ENCODE data around the gene CD247. TPM values are rescaled to one million over a fixed set of nuclear protein-coding genes. Genes with fewer than 3 reads are reported as not detected.

The CD247 gene
- total and polyA plus RNA-seq, 9 of the 15 experiments (the other 6 are each of a cell fraction or from before 2014, with no cell fraction given) = 0.08 to 0.42 (median 0.28) TPM; not detected in 5

DNA sequence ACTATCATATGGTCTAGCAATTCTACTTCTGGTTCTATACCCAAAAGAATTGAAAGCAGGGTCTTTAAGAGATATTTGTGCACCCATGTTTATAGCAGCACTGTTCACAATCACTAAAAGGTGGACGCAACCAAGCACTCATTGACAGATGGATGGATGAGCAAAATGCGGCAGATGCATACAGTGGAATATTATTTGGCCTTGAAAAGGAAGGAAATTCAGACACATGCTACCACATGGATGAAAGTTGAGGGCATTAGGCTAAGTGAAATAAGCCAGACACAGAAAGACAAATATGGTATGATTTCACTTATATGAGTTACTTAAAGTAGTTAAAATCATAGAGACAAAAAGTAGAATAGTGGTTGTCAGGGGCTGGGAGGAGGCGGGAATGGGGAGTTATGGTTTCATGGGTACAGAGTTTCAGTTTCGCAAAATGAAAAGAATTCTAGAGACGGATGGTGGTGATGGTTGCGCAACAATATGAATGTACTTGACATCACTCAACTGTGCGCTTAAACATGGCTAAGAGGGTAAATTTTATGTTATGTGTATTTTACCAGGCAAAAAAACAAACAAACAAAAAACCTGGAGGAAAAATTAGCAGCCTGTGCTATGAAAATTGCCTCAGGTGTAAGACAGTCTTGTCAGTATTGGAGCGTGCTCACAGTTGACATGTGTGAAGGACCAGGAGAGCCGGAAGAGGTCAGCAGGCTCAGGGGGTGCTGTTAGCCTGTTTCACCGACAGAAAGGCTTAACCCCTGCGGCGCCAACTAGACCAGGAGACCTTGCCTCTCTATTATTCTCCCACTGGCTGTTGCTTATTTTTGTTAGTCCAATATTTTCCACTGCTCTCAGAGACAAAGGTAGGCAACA, 26.5 kb downstream of the CD247 start (continued):
- peak; percentile 62 for TF ChIP-seq ATF3 (IDR thresholded peaks at IDR 0.05)
- TF ChIP-seq ATF3 (CRISPR knock-in tag; conservative IDR thresholded peaks at IDR 0.05) = no peak
- no peak for TF ChIP-seq ZBTB8A (IDR thresholded peaks at IDR 0.05; ENCODE audit: partially characterized antibody)
- TF ChIP-seq ZNF174 (CRISPR knock-in tag; IDR thresholded peaks at IDR 0.05) = no peak
- no peak for TF ChIP-seq CBX1 (IDR thresholded peaks at IDR 0.05; ENCODE audit: low read depth)
- TF ChIP-seq ETV1 (tag; conservative IDR thresholded peaks at IDR 0.05; ENCODE audit: low read depth) = peak; percentile 39

GRCh38 chr1:167490765-167491164, 27.6 kb downstream of the CD247 start:
- POLR2A ChIA-PET = no interaction called here
- no peak overlapping the region for H3K27ac ChIP-seq (ENCODE audit: extremely low read depth, low read depth, low read length)
- no peaks in the 10 kb centered on the region for H3K9me3 ChIP-seq (replicated peaks; ENCODE audit: control insufficient read depth, insufficient read depth, low read depth, low read length)
- in situ Hi-C loops (cut with MboI) (no loop called here), intact Hi-C loops (cut with micrococcal nuclease) (loop anchor here (1.0 kb wide), 1 partner anchor 12 kb away; no protein-coding TSS in a partner anchor)
- peaks cover 22 to 30% of the 10 kb centered on the region in 2 experiments for H3K27me3 ChIP-seq (ENCODE audit: control insufficient read depth in 2 of 2, insufficient read depth in 2 of 2, low read length in 2 of 2)
- no peak overlapping the region for H3K4me3 ChIP-seq
- peaks cover 0 to 5% of the 10 kb centered on the region in 2 experiments; a peak in 3 of 5 replicates for H3K4me1 ChIP-seq (replicated peaks in 1 of 2; ENCODE audit: control insufficient read depth in 2 of 2, insufficient read depth in 2 of 2, low read length in 2 of 2)
- WGBS (ENCODE audit: insufficient coverage, low coverage, missing lambda C conversion rate) = 19% methylated on average over 5 of the region's 5 CpGs
- H3K9ac ChIP-seq (ENCODE audit: insufficient read depth in 1 of 2, low read depth in 2 of 2, low read length in 2 of 2) = no peak overlapping the region
- CTCF ChIA-PET (ENCODE audit: low intra/inter-chr PET ratio) = no interaction called here
- BruUV-seq (replicated peaks) = no TSS peak
- H4K20me1 ChIP-seq (replicated peaks; ENCODE audit: control insufficient read depth, insufficient read depth, low read length) = 0 out of 2 replicates have a peak, but pooled peaks cover 2% of the 10 kb centered on the region
- FAIRE-seq = no peak
- DNase-seq (ENCODE audit: extremely low read depth in 1 of 4, low spot score in 3 of 4) = no peak
- H3K9me1 ChIP-seq (ENCODE audit: control insufficient read depth, insufficient read depth, low read length) = no peaks in the 10 kb centered on the region
- H3K36me3 ChIP-seq (ENCODE audit: control insufficient read depth, insufficient read depth, low read length) = no peaks in the 10 kb centered on the region
- H3K4me2 ChIP-seq (ENCODE audit: insufficient read depth, low read length) = no peak overlapping the region
- H3K79me2 ChIP-seq (ENCODE audit: control insufficient read depth, insufficient read depth, low read length) = no peaks in the 10 kb centered on the region
- H2AFZ ChIP-seq (ENCODE audit: low read depth, low read length) = no peak overlapping the region
- no peak for ATAC-seq
- no peak for TF ChIP-seq RHOXF2B (CRISPR knock-in tag; conservative IDR thresholded peaks at IDR 0.05)
- TF ChIP-seq, protein P1, sequence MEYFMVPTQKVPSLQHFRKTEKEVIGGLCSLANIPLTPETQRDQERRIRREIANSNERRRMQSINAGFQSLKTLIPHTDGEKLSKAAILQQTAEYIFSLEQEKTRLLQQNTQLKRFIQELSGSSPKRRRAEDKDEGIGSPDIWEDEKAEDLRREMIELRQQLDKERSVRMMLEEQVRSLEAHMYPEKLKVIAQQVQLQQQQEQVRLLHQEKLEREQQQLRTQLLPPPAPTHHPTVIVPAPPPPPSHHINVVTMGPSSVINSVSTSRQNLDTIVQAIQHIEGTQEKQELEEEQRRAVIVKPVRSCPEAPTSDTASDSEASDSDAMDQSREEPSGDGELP (CRISPR knock-in tag; IDR thresholded peaks at IDR 0.05; ENCODE audit: borderline replicate concordance) = no peak
- no peak for TF ChIP-seq NR1H2 (CRISPR knock-in tag; IDR thresholded peaks at IDR 0.05)
- TF ChIP-seq ZNF197 (CRISPR knock-in tag; IDR thresholded peaks at IDR 0.05; ENCODE audit: low read depth) = no peak
- no peak for TF ChIP-seq MCM3 (IDR thresholded peaks at IDR 0.05)
- no peak for TF ChIP-seq TSC22D4 (tag; IDR thresholded peaks at IDR 0.05)
- no peak for TF ChIP-seq NONO (IDR thresholded peaks at IDR 0.05; ENCODE audit: low read depth in 2 of 2, low read length in 1 of 2)
- no peak for TF ChIP-seq DEAF1 (CRISPR knock-in tag; IDR thresholded peaks at IDR 0.05)
- TF ChIP-seq, protein P2, sequence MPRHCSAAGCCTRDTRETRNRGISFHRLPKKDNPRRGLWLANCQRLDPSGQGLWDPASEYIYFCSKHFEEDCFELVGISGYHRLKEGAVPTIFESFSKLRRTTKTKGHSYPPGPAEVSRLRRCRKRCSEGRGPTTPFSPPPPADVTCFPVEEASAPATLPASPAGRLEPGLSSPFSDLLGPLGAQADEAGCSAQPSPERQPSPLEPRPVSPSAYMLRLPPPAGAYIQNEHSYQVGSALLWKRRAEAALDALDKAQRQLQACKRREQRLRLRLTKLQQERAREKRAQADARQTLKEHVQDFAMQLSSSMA (CRISPR knock-in tag; IDR thresholded peaks at IDR 0.05) = no peak
